ENCODE data around the gene TMIGD2. TPM values are rescaled to one million over a fixed set of nuclear protein-coding genes. Genes with fewer than 3 reads are reported as not detected.

Gene TMIGD2
- polyA plus RNA-seq, 3 donors: 0.26 TPM; not detected in 2

DNA sequence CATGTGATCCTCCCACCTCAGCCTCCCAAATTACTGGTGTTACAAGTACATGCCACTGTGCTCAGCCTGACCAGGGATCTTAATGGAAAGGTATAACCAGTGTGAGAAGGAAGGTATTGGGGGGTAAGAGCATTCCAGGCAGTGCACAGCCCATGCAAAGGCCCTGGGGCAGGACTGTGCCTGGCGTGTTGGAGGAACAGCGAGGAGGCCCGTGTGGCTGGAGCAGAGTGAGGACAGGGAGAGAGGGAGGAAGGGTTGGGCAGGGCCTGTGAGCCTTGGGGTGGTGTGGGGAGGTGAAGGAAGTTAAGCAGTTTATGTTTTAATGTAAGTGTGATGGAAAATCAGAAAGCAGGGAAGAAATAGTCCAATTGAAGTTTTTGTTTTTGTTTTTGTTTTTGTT lies 1.6 kb downstream of the TMIGD2 start:
- Histone ChIP-seq H4K20me1 (ENCODE audit: insufficient read depth, low read length) (no peaks in the 10 kb centered on the region), H3K27me3 (ENCODE audit: control insufficient read depth in 2 of 2, insufficient read depth in 2 of 2, low read length in 2 of 2) (no peaks in the 10 kb centered on the region), H3K36me3 (replicated peaks in 1 of 2; ENCODE audit: control insufficient read depth in 1 of 2, insufficient read depth in 2 of 2, low read length in 2 of 2) (no peaks in the 10 kb centered on the region), H3K4me2 (replicated peaks; ENCODE audit: extremely low read depth, low read length, poor library complexity, severe bottlenecking) (no peak overlapping the region), H3K9me3 (replicated peaks in 1 of 2; ENCODE audit: control insufficient read depth in 1 of 2, insufficient read depth in 1 of 2, low read length in 2 of 2) (no peaks in the 10 kb centered on the region), H2AFZ (ENCODE audit: insufficient read depth, low read depth, low read length, poor library complexity, severe bottlenecking) (no peak overlapping the region), H3K4me3 (replicated peaks in 1 of 3; ENCODE audit: low read depth in 2 of 3, low read length in 3 of 3) (no peak overlapping the region), H3K9ac (ENCODE audit: insufficient read depth, low read length, poor library complexity, severe bottlenecking) (no peak overlapping the region), H3K79me2 (ENCODE audit: insufficient read depth, low read length) (no peaks in the 10 kb centered on the region), H3K4me1 (ENCODE audit: control insufficient read depth in 1 of 2, insufficient read depth in 2 of 2, low read length in 2 of 2) (peaks cover 0 to 4% of the 10 kb centered on the region in 2 donors), H3K27ac (ENCODE audit: low read depth in 1 of 2, low read length in 2 of 2) (no peak overlapping the region)
- Mint-ChIP-seq H3K9me3 (peaks cover 0 to 2% (median 0%) of the 10 kb centered on the region in 7 donors), H3K36me3 (no peaks in the 10 kb centered on the region), H3K27ac (no peak overlapping the region), H3K4me1 (peaks cover 12% of the 10 kb centered on the region), H3K4me3 (no peak overlapping the region), H3K27me3 (ENCODE audit: low read depth in 3 of 3) (peaks cover 2 to 6% (median 6%) of the 10 kb centered on the region in 3 donors)
- WGBS (ENCODE audit: insufficient coverage): 85% methylated on average over 3 of the region's 3 CpGs
- no peak for DNase-seq
- intact Hi-C loops (cut with micrococcal nuclease): no loop called here
- TF ChIP-seq, protein P1, sequence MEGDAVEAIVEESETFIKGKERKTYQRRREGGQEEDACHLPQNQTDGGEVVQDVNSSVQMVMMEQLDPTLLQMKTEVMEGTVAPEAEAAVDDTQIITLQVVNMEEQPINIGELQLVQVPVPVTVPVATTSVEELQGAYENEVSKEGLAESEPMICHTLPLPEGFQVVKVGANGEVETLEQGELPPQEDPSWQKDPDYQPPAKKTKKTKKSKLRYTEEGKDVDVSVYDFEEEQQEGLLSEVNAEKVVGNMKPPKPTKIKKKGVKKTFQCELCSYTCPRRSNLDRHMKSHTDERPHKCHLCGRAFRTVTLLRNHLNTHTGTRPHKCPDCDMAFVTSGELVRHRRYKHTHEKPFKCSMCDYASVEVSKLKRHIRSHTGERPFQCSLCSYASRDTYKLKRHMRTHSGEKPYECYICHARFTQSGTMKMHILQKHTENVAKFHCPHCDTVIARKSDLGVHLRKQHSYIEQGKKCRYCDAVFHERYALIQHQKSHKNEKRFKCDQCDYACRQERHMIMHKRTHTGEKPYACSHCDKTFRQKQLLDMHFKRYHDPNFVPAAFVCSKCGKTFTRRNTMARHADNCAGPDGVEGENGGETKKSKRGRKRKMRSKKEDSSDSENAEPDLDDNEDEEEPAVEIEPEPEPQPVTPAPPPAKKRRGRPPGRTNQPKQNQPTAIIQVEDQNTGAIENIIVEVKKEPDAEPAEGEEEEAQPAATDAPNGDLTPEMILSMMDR (IDR thresholded peaks at IDR 0.05): no peak

DNA sequence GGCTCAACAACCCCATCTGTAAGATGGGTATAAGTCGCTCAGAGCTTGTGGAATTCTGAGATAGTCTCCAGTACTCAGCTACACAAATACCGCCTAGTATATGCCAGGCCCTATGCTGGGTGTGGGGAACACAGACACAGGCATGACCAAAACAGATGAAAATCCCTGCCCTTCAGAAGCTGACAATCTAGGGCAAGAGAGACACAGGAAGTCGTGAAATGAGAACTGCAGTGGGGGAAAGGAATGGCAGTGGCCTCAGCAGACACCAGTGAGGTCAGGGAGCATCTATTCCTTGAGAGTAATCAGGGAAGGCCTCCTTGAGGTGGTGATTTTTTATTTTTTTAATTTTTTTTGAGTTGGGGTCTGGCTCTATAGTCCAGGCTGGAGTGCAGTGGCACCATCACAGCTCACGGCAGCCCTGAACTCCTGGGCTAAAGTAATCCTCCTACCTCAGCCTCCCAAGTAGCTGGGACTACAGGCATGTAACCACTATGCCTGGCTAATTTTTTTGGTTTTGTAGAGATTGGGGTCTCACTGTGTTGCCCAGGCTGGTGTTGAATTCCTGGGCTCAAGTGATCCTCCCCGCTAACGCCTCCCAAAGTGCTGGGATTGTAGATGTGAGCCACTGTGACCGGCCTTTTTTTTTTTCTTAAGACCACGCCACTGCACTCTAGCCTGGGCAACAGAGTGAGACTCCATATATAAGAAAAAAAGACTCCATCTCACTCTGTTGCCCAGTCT lies 3.2 kb downstream of the TMIGD2 start:
- Mint-ChIP-seq H3K36me3 (no peaks in the 10 kb centered on the region), H3K9me3 (peaks cover 0 to 2% (median 0%) of the 10 kb centered on the region in 7 donors), H3K4me3 (no peak overlapping the region), H3K4me1 (peaks cover 8% of the 10 kb centered on the region), H3K27ac (peak overlapping the region in 1 of 7 donors; percentile 3), H3K27me3 (ENCODE audit: low read depth in 3 of 3) (peaks cover 0 to 4% (median 3%) of the 10 kb centered on the region in 3 donors)
- H3K79me2 ChIP-seq (ENCODE audit: insufficient read depth, low read length): no peaks in the 10 kb centered on the region
- 93% methylated on average over 4 of the region's 8 CpGs for WGBS (ENCODE audit: insufficient coverage)
- no peak overlapping the region for H3K4me3 ChIP-seq (replicated peaks in 1 of 3; ENCODE audit: low read depth in 2 of 3, low read length in 3 of 3)
- no peaks in the 10 kb centered on the region for H3K9me3 ChIP-seq (replicated peaks in 1 of 2; ENCODE audit: control insufficient read depth in 1 of 2, insufficient read depth in 1 of 2, low read length in 2 of 2)
- no peaks in the 10 kb centered on the region for H4K20me1 ChIP-seq (ENCODE audit: insufficient read depth, low read length)
- no peaks in the 10 kb centered on the region for H3K27me3 ChIP-seq (ENCODE audit: control insufficient read depth in 2 of 2, insufficient read depth in 2 of 2, low read length in 2 of 2)
- no peak for DNase-seq
- TF ChIP-seq, protein P1 (IDR thresholded peaks at IDR 0.05): no peak
- H2AFZ ChIP-seq (ENCODE audit: insufficient read depth, low read depth, low read length, poor library complexity, severe bottlenecking): no peak overlapping the region
- intact Hi-C loops (cut with micrococcal nuclease): no loop called here
- H3K4me2 ChIP-seq (replicated peaks; ENCODE audit: extremely low read depth, low read length, poor library complexity, severe bottlenecking): no peak overlapping the region
- no peaks in the 10 kb centered on the region for H3K4me1 ChIP-seq (ENCODE audit: control insufficient read depth in 1 of 2, insufficient read depth in 2 of 2, low read length in 2 of 2)
- H3K27ac ChIP-seq (ENCODE audit: low read depth in 1 of 2, low read length in 2 of 2): no peak overlapping the region
- no peak overlapping the region for H3K9ac ChIP-seq (ENCODE audit: insufficient read depth, low read length, poor library complexity, severe bottlenecking)
- H3K36me3 ChIP-seq (replicated peaks in 1 of 2; ENCODE audit: control insufficient read depth in 1 of 2, insufficient read depth in 2 of 2, low read length in 2 of 2): no peaks in the 10 kb centered on the region

All from CD14-positive monocyte (primary cell).